ENCODE measurements around the gene MAPKAPK3. TPM values are rescaled to one million over a fixed set of nuclear protein-coding genes. Genes with fewer than 3 reads are reported as not detected.

Gene MAPKAPK3
- total RNA-seq, 1 donor from 2014 or later: 117 TPM

GRCh38 chr3:50650018-50650417, 33.1 kb downstream of the MAPKAPK3 start:
- H3K4me3 ChIP-seq (ENCODE audit: low read depth, low read length): no peak overlapping the region
- TF ChIP-seq, protein P1, sequence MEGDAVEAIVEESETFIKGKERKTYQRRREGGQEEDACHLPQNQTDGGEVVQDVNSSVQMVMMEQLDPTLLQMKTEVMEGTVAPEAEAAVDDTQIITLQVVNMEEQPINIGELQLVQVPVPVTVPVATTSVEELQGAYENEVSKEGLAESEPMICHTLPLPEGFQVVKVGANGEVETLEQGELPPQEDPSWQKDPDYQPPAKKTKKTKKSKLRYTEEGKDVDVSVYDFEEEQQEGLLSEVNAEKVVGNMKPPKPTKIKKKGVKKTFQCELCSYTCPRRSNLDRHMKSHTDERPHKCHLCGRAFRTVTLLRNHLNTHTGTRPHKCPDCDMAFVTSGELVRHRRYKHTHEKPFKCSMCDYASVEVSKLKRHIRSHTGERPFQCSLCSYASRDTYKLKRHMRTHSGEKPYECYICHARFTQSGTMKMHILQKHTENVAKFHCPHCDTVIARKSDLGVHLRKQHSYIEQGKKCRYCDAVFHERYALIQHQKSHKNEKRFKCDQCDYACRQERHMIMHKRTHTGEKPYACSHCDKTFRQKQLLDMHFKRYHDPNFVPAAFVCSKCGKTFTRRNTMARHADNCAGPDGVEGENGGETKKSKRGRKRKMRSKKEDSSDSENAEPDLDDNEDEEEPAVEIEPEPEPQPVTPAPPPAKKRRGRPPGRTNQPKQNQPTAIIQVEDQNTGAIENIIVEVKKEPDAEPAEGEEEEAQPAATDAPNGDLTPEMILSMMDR (conservative IDR thresholded peaks at IDR 0.05; ENCODE audit: low read depth, low read length): no peak

GRCh38 chr3:50651445-50651844, 34.5 kb downstream of the MAPKAPK3 start:
- no peak overlapping the region for H3K4me3 ChIP-seq (ENCODE audit: low read depth, low read length)
- DNase-seq (ENCODE audit: low read depth): no peak
- TF ChIP-seq, protein P1 (conservative IDR thresholded peaks at IDR 0.05; ENCODE audit: low read depth, low read length): no peak

More at GRCh38 chr3:50650018-50650417, 33.1 kb downstream of the MAPKAPK3 start:
- no peak for DNase-seq (ENCODE audit: low read depth)

DNA sequence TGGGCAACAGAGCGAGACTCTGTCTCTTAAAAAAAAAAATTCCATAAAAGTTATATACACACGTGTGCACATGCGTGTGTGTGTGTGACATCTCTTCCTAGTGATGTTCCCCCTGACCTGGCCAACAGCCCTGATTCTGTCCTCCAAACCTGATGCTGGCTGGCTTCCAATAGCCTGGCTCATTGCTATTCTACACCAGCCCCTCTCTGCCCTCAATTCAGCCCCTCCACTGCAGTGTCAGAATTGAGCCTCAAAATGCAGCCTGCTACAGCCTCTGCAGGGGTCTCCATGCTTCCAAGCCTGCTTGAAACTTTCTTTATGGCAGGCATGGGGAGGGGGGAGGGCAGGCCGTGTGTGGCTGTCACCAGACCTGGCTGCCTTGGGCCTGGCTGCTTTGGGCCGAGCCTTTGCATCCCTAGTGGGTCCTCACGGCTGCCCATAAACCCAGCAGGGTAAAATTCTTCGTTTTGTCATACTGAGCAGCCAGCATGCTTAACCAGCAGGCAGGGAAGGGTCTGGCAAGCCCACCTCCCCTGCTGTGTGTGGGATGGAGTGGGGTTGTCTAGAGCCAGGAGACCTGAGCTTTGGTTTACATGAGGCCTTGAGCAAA, 35.1 kb downstream of the MAPKAPK3 start:
- no peak for DNase-seq (ENCODE audit: low read depth)
- no peak overlapping the region for H3K4me3 ChIP-seq (ENCODE audit: low read depth, low read length)
- TF ChIP-seq, protein P1 (conservative IDR thresholded peaks at IDR 0.05; ENCODE audit: low read depth, low read length): no peak

DNA sequence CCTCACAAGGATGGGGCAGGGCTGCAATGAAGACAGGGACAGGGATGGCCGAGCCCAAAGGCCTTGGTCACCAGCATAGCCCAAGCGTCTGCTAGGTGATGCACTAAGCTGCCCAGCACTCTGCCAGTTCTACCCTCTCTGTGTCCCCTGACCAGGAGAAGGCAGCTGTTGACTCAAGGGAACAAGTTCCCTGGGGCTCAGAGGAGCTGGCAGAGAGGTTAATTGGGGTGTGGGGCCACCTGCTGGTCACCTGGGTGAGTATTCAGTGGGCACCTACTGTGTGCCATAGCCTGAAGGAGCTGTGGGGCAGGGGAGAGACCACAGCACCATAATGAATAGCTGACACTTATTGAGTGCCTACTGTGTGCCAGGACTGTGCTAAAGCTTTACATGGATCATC, 35.8 kb downstream of the MAPKAPK3 start:
- no peak overlapping the region for H3K4me3 ChIP-seq (ENCODE audit: low read depth, low read length)
- DNase-seq (ENCODE audit: low read depth): no peak
- TF ChIP-seq, protein P1 (conservative IDR thresholded peaks at IDR 0.05; ENCODE audit: low read depth, low read length): peak; percentile 75

- TF ChIP-seq, protein P1 (conservative IDR thresholded peaks at IDR 0.05; ENCODE audit: low read depth, low read length): no peak
- DNase-seq (ENCODE audit: low read depth): no peak
- no peak overlapping the region for H3K4me3 ChIP-seq (ENCODE audit: low read depth, low read length)
These were observed 37.1 kb downstream of the MAPKAPK3 start for GRCh38 chr3:50653937-50654595.

- no peak overlapping the region for H3K4me3 ChIP-seq (ENCODE audit: low read depth, low read length)
- TF ChIP-seq, protein P1 (conservative IDR thresholded peaks at IDR 0.05; ENCODE audit: low read depth, low read length): no peak
- DNase-seq (ENCODE audit: low read depth): no peak
These were observed 38.3 kb downstream of the MAPKAPK3 start for GRCh38 chr3:50655009-50655830.

All from epithelial cell of proximal tubule (primary cell).